ENCODE measurements around the gene SGSM2. TPM values are rescaled to one million over a fixed set of nuclear protein-coding genes. Genes with fewer than 3 reads are reported as not detected.

The SGSM2 gene
- total RNA-seq, 4 donors from 2014 or later = 14.8 to 65.6 (median 30.5) TPM

DNA sequence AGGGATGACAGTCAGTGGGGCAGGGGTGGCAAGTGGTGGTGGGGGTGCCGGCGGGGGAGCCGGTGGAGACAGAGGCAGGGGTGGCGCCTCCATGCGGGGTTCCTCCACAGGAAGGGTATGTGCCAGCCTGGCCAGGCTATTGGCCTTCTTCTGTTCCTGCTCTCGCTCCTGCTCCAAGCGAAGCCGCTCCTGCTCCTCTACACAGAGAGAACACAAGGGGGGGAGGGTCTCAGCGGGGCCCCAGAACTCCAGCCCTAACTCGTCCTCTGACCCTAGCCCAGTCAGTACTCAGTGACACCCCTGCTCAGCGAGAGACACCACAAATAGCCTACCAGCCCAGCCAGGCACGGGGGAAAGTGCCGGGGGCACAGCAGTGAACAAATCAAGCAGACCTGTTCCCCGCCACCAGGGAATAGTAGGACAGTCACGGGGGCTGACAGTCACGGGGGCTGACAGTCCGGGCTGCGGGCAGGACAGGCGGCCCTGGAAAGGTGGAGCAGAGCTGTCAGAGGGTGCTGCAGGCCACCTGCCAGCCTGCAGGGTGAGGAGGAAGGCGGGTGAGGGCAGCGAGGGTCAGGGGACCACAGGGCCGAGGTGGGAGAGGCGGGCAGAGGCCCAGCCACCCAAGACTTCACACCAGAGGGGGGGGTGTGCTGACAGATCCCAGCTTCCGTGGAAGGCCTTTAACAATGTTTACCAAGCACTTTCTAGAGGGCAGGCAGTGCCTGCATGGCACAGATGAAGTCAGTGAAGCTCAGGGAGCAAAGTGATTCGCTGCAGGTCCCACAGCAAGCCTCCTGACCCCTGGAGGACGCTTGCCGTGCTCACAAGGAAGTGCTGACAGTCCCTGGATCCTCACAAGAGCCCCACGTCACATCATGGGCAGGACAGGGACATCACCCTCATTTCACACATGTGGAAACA is 58.2 kb downstream of the SGSM2 start:
- TF ChIP-seq, protein P1, sequence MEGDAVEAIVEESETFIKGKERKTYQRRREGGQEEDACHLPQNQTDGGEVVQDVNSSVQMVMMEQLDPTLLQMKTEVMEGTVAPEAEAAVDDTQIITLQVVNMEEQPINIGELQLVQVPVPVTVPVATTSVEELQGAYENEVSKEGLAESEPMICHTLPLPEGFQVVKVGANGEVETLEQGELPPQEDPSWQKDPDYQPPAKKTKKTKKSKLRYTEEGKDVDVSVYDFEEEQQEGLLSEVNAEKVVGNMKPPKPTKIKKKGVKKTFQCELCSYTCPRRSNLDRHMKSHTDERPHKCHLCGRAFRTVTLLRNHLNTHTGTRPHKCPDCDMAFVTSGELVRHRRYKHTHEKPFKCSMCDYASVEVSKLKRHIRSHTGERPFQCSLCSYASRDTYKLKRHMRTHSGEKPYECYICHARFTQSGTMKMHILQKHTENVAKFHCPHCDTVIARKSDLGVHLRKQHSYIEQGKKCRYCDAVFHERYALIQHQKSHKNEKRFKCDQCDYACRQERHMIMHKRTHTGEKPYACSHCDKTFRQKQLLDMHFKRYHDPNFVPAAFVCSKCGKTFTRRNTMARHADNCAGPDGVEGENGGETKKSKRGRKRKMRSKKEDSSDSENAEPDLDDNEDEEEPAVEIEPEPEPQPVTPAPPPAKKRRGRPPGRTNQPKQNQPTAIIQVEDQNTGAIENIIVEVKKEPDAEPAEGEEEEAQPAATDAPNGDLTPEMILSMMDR (IDR thresholded peaks at IDR 0.05; ENCODE audit: low read depth) = no peak

DNA sequence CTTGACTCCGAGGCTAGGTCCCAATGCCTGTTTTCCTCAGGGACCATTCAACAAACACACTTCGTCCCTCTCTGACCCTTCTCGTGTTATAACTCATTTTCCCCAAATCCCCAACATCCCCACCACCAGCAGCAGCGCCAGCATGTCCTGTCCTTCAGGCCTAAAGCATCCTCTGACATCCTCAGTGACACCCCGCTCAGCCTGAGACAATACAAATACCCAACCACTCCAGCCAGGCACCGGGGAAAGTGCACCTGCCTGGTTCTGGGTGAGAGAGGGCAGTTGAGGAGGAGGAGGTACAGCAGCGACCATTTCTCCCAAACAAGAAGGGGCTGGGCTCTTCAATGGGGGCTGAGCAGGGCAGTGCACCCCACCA is 58.9 kb downstream of the SGSM2 start:
- TF ChIP-seq, protein P1 (IDR thresholded peaks at IDR 0.05; ENCODE audit: low read depth) = no peak

- TF ChIP-seq, protein P1 (IDR thresholded peaks at IDR 0.05; ENCODE audit: low read depth) = no peak
These were observed 59.4 kb downstream of the SGSM2 start for GRCh38 chr17:2396568-2397246.

DNA sequence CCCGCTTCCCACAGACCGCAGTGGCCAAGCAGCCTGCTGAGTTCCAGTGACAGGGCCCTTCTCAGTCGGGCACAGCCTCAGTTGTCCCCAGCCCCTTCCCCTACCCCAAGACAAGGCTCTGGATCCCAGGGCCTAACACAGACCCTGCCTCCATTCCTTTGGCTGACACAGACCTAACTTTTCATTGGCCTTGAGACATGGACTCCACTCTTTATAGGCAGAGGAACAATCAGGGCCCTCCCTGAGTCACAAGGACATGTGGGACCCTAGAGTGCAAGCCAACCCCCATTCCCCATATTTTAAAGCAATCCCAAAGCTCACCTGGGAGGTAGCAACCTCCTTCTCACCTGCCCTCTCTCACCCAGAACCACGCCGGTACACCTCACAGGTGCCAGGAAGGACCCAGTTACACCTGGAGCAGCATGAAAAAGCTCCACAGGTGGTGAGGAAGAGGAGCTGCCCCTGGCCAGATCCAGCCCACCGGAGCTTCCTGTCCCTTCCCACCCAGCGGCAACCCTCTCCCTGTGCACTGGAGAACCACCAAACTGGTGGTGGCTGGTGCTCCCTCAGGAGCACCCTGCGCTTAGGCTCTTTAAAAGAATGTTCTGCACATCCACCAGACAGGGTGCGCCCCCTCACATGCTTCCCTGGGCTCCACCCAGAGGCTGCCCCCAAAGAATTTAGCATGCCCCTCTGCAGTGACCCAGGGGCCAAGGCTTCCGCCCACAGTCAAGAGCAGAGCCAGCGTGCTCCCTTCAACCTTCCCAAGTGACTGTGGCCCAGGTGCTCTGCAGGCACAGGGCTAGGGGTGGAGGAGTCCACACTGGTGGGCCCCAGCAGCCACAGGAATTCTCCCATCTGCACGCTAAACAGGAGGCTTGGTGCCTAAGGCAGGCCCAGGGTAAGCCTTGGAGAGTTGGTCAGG is 60.2 kb downstream of the SGSM2 start:
- TF ChIP-seq, protein P1 (IDR thresholded peaks at IDR 0.05; ENCODE audit: low read depth) = no peak

DNA sequence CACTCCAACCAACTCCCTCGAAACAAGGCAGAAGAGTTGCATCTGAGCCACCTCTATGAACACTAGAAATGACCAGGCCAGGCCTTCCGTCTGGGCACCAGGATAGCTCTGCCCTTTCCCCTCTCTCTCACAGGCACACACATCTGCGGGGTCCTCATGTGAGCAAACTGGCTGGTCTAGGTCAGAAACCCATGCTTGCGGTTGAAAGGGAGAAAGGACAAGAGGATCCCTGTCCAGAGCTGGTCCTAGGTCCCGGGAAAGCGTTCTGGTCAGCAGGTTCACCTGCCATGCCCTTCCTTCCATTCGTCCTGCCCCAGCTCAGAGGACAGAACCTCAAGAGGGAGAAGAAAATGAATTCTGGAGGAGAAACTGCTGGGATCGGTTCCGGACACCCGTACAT is 60.9 kb downstream of the SGSM2 start:
- TF ChIP-seq, protein P1 (IDR thresholded peaks at IDR 0.05; ENCODE audit: low read depth) = no peak

DNA sequence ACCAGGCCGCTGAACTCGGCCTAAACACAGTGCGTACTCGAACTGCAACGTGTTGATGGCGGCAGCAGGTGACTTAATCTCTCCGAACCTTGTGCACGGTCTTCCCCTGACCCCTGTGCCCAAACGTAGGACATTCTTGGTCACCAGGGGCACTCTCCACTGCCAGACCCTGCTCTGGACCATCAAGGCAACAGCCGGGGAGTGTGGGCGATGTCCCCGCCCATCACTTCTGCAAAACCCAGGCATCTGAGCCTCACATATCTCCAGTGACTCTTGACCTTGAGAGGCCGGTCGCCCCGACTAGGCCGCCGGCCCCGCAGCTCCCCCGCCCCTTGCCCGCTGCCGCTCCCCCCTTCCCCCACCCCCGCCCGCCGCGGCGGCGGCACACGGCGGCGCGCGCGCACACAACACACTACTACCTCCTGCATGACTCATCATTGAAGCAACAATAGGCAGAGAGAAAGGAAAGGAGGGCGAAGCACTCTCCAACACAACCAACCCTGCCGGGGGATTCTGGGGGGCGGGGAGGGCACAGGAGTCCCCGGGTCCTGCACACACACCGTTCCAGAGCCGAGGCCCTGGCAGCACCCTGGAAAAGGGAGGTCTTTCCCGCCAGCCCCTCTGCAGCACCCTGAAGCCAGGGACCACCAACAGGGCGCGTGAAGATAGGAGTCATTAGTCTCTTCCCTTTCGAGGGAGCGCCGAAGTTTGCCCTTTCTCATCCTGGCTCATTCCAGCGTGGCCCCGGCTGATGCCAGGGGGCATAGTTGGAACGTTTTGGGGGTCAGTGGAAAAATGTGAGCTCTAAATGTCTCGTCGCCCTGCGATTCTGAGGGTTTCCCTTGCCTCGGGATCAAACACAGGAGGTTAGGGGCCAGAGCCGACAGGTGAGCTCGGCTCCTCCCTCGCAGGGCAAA is 61.6 kb downstream of the SGSM2 start:
- TF ChIP-seq, protein P1 (IDR thresholded peaks at IDR 0.05; ENCODE audit: low read depth) = no peak

Measured in subcutaneous adipose tissue (tissue), 4 donors.